H1 (cell line): ENCODE results near the gene CEL. TPM values are rescaled to one million over a fixed set of nuclear protein-coding genes. Genes with fewer than 3 reads are reported as not detected.

Experiments
- CTCF ChIA-PET: fragments of 300-600 bp; sonication (Branson Sonifier 250); formaldehyde crosslinking; loops from one replicate; lab custom pipeline; 2021; ENCODE audit not compliant: partially characterized antibody; lab: Charles Lee
- POLR2A ChIA-PET: fragments of 300-600 bp; sonication (Branson Sonifier 250); formaldehyde crosslinking; loops from one replicate; lab custom pipeline; 2021; ENCODE audit warnings: inconsistent platforms; ENCODE audit not compliant: partially characterized antibody; lab: Charles Lee
- DNase-seq, 2 experiments: peaks; one replicate each; pipeline versions ENCODE4 v3.0.0 to v3.0.0-alpha.2; 2010 to 2022; ENCODE audit warnings: low spot score in 2 of 2, low read depth in 1 of 2, mixed read lengths in 1 of 2
- FAIRE-seq: peaks from 2 replicates; lab custom pipeline; 2011; peaks lifted over from hg19 to GRCh38; lab: Jason Lieb, UNC
- H2AFZ ChIP-seq: 2 replicates; pipeline ENCODE4 v1.8.1; 2012; ENCODE audit warnings: low read length, inconsistent platforms
- H2AK5ac ChIP-seq: 2 replicates; pipeline ENCODE4 v1.6.1; 2013; ENCODE audit warnings: low read depth, low read length
- H2BK120ac ChIP-seq: replicated peaks from 2 replicates; pipeline ENCODE3; 2013; ENCODE audit warnings: low read depth, low read length, inconsistent platforms
- H2BK12ac ChIP-seq: 2 replicates; pipeline ENCODE4 v1.6.1; 2013; ENCODE audit warnings: low read depth, low read length
- H2BK15ac ChIP-seq: 2 replicates; pipeline ENCODE4 v1.6.1; 2013; ENCODE audit warnings: low read length
- H2BK20ac ChIP-seq: 2 replicates; pipeline ENCODE4 v1.6.1; 2013; ENCODE audit warnings: low read length
- H2BK5ac ChIP-seq: 2 replicates; pipeline ENCODE4 v1.6.1; 2013; ENCODE audit warnings: low read depth, low read length
- H3K14ac ChIP-seq: 2 replicates; pipeline ENCODE4 v1.6.1; 2013; ENCODE audit warnings: inconsistent platforms; ENCODE audit not compliant: insufficient read length
- H3K18ac ChIP-seq: 2 replicates; pipeline ENCODE4 v1.6.1; 2013; ENCODE audit warnings: low read length; ENCODE audit errors: extremely low read depth
- H3K23ac ChIP-seq: 2 replicates; pipeline ENCODE4 v1.6.1; 2013; ENCODE audit warnings: inconsistent platforms; ENCODE audit not compliant: insufficient read length
- H3K23me2 ChIP-seq: 2 replicates; pipeline ENCODE4 v1.6.1; 2013; ENCODE audit warnings: low read depth, low read length
- H3K27ac ChIP-seq: 2 replicates; pipeline ENCODE4 v1.6.1; 2011; ENCODE audit warnings: low read depth, low read length, inconsistent platforms
- H3K27me3 ChIP-seq, 4 experiments: replicated peaks in 1 of 4; 1 replicate in 1 of 4; 2 replicates in 3 of 4; pipeline versions ENCODE4 v1.6.1 to v1.8.1; 2011 to 2013; ENCODE audit warnings: low read length in 3 of 4, mild to moderate bottlenecking in 3 of 4, inconsistent platforms in 2 of 4, mixed read lengths in 2 of 4, moderate library complexity in 1 of 4; ENCODE audit not compliant: control insufficient read depth in 3 of 4, insufficient read depth in 3 of 4; ENCODE audit errors: extremely low read depth in 1 of 4
- H3K36me3 ChIP-seq, 4 experiments: 2 replicates each; pipeline versions ENCODE4 v1.6.1 to v1.8.1; 2011 to 2013; ENCODE audit warnings: mild to moderate bottlenecking in 4 of 4, low read length in 3 of 4, moderate library complexity in 2 of 4, control low read depth in 1 of 4, inconsistent platforms in 1 of 4; ENCODE audit not compliant: insufficient read depth in 4 of 4, control insufficient read depth in 2 of 4
- H3K4ac ChIP-seq: replicated peaks from 2 replicates; pipeline ENCODE3; 2013; ENCODE audit warnings: low read length, low read depth, mixed read lengths, inconsistent platforms; ENCODE audit not compliant: insufficient read length
- H3K4me1 ChIP-seq, 4 experiments: replicated peaks in 1 of 4; 1 replicate in 1 of 4; 2 replicates in 3 of 4; pipeline versions ENCODE4 v1.6.1 to v1.8.1; 2011 to 2013; ENCODE audit warnings: low read length in 3 of 4, inconsistent platforms in 2 of 4, mixed read lengths in 1 of 4; ENCODE audit not compliant: insufficient read depth in 4 of 4, control insufficient read depth in 3 of 4
- H3K4me2 ChIP-seq, 2 experiments: 2 replicates each; pipeline versions ENCODE4 v1.6.1 to v1.8.1; 2011 to 2013; ENCODE audit warnings: low read depth in 2 of 2, low read length in 2 of 2, control low read depth in 1 of 2, inconsistent platforms in 1 of 2, mild to moderate bottlenecking in 1 of 2; ENCODE audit not compliant: insufficient read depth in 1 of 2
- H3K4me3 ChIP-seq, 4 experiments: fragments of 200-600, 300-600 bp in 1 of 4; sonication (generic), shearing (Covaris generic), sonication (Bioruptor Twin) in 1 of 4; 2 replicates each; pipeline versions ENCODE4 v1.5.1 to v1.8.1; 2011 to 2016; ENCODE audit warnings: low read length in 4 of 4, low read depth in 3 of 4, control low read depth in 2 of 4, inconsistent platforms in 2 of 4, mild to moderate bottlenecking in 2 of 4, mixed read lengths in 1 of 4, moderate library complexity in 1 of 4; ENCODE audit not compliant: insufficient read depth in 2 of 4; ENCODE audit errors: extremely low read depth in 1 of 4
- H3K56ac ChIP-seq: replicated peaks from 2 replicates; pipeline ENCODE3; 2013; ENCODE audit warnings: low read depth, mild to moderate bottlenecking, mixed read lengths, low read length, inconsistent platforms; ENCODE audit not compliant: insufficient read length
- H3K79me1 ChIP-seq: 2 replicates; pipeline ENCODE4 v1.6.1; 2013; ENCODE audit warnings: low read depth, low read length, control low read depth
- H3K79me2 ChIP-seq, 2 experiments: 2 replicates each; pipeline versions ENCODE4 v1.6.1 to v1.8.1; 2012 to 2013; ENCODE audit warnings: low read length in 2 of 2, mild to moderate bottlenecking in 2 of 2, inconsistent platforms in 1 of 2; ENCODE audit not compliant: insufficient read depth in 2 of 2, control insufficient read depth in 1 of 2
- H3K9ac ChIP-seq, 4 experiments: replicated peaks in 1 of 4; 1 replicate in 1 of 4; 2 replicates in 3 of 4; pipeline versions ENCODE4 v1.6.1 to v1.8.1; 2011 to 2013; ENCODE audit warnings: low read depth in 3 of 4, low read length in 3 of 4, control low read depth in 2 of 4, mild to moderate bottlenecking in 2 of 4, moderate library complexity in 2 of 4, inconsistent platforms in 1 of 4; ENCODE audit errors: extremely low read depth in 1 of 4
- H3K9me3 ChIP-seq, 2 experiments: 2 replicates each; pipeline versions ENCODE4 v1.6.1 to v1.8.1; 2012 to 2013; ENCODE audit warnings: mild to moderate bottlenecking in 2 of 2, moderate library complexity in 2 of 2, control low read depth in 1 of 2, inconsistent platforms in 1 of 2, low read depth in 1 of 2, low read length in 1 of 2, mixed read lengths in 1 of 2; ENCODE audit not compliant: insufficient read depth in 2 of 2
- H4K20me1 ChIP-seq, 2 experiments: replicated peaks in 1 of 2; 2 replicates each; pipeline versions ENCODE3 to v1.8.1; 2011 to 2013; ENCODE audit warnings: inconsistent platforms in 2 of 2, low read length in 2 of 2, mild to moderate bottlenecking in 1 of 2; ENCODE audit not compliant: insufficient read depth in 2 of 2, control insufficient read depth in 1 of 2
- H4K5ac ChIP-seq: 2 replicates; pipeline ENCODE4 v1.6.1; 2013; ENCODE audit warnings: low read length, low read depth, mixed read lengths, inconsistent platforms; ENCODE audit not compliant: insufficient read length
- H4K8ac ChIP-seq: 2 replicates; pipeline ENCODE4 v1.8.0; 2013; ENCODE audit warnings: mild to moderate bottlenecking, moderate library complexity, low read length, inconsistent platforms; ENCODE audit not compliant: insufficient read depth; ENCODE audit errors: extremely low read depth
- H4K91ac ChIP-seq: replicated peaks from 2 replicates; pipeline ENCODE3; 2013; ENCODE audit warnings: low read length, mixed read lengths, inconsistent platforms; ENCODE audit not compliant: insufficient read length
- CBX5 ChIP-seq: fragments of 300-800, 300-1000 bp; sonication (generic); IDR thresholded peaks from 2 replicates; pipeline ENCODE4 v1.7.1; 2016; ENCODE audit warnings: antibody characterized with exemption, low read length, low read depth
- CEBPB ChIP-seq: IDR thresholded peaks from 2 replicates; pipeline ENCODE4 v1.6.1; 2012; ENCODE audit warnings: low read depth, low read length
- CHD2 ChIP-seq: IDR thresholded peaks from 2 replicates; pipeline ENCODE4 v1.6.1; 2012; ENCODE audit warnings: low read length, improper control_type of control experiment
- EGR1 ChIP-seq: IDR thresholded peaks from 2 replicates; pipeline ENCODE4 v1.6.1; 2011; ENCODE audit warnings: low read depth, low read length, borderline replicate concordance
- EP300 ChIP-seq, 2 experiments: IDR thresholded peaks; 1 replicate in 1 of 2; 2 replicates in 1 of 2; pipeline ENCODE4 v1.6.1; 2011 to 2012; ENCODE audit warnings: low read depth in 2 of 2, low read length in 2 of 2, mild to moderate bottlenecking in 2 of 2, borderline replicate concordance in 1 of 2, inconsistent platforms in 1 of 2, moderate library complexity in 1 of 2
- EZH2 ChIP-seq: fragments of 200-600 bp; sonication (generic); IDR thresholded peaks from 2 replicates; pipeline ENCODE4 v1.7.1; 2012; ENCODE audit warnings: low read depth, mild to moderate bottlenecking, moderate library complexity, low read length, inconsistent platforms; ENCODE audit not compliant: severe bottlenecking
- GTF2F1 ChIP-seq: IDR thresholded peaks from 2 replicates; pipeline ENCODE4 v1.6.1; 2012; ENCODE audit warnings: low read depth, low read length, improper control_type of control experiment, borderline replicate concordance
- KDM4A ChIP-seq: IDR thresholded peaks from one replicate; pipeline ENCODE4 v1.7.1; 2012; ENCODE audit warnings: low read depth, mild to moderate bottlenecking, moderate library complexity, low read length, inconsistent platforms; ENCODE audit not compliant: severe bottlenecking
- SIRT6 ChIP-seq: IDR thresholded peaks from one replicate; pipeline ENCODE4 v1.7.1; 2012; ENCODE audit warnings: low read length, inconsistent platforms
- SIX5 ChIP-seq: IDR thresholded peaks from 2 replicates; pipeline ENCODE4 v1.6.1; 2011; ENCODE audit warnings: mild to moderate bottlenecking, low read depth, low read length
- SP2 ChIP-seq: IDR thresholded peaks from 2 replicates; pipeline ENCODE4 v1.6.1; 2012; ENCODE audit warnings: mild to moderate bottlenecking, low read length, inconsistent platforms
- SP4 ChIP-seq: IDR thresholded peaks from 2 replicates; pipeline ENCODE4 v1.6.1; 2012; ENCODE audit warnings: low read length, inconsistent platforms
- TAF1 ChIP-seq: IDR thresholded peaks from 2 replicates; pipeline ENCODE4 v1.6.1; 2011; ENCODE audit warnings: mild to moderate bottlenecking, low read depth, low read length
- ZNF274 ChIP-seq: IDR thresholded peaks from 2 replicates; pipeline ENCODE4 v1.7.0; 2012; ENCODE audit warnings: low read length, borderline replicate concordance; ENCODE audit errors: extremely low read depth
- WGBS, 2 experiments: shearing (Covaris generic) in 1 of 2; methylation state at CpG; one replicate each; pipeline versions ENCODE4 v1.1.6 to v1.1.7; 2013 to 2015; ENCODE audit warnings: low lambda C conversion rate in 2 of 2, mixed read lengths in 2 of 2, inconsistent platforms in 1 of 2, low coverage in 1 of 2, missing lambda C conversion rate in 1 of 2; ENCODE audit not compliant: insufficient replicate concordance in 2 of 2, insufficient coverage in 1 of 2, insufficient read length in 1 of 2; ENCODE audit errors: extremely low coverage in 1 of 2, missing lambda C conversion rate in 1 of 2; 5-methylcytosine and 5-hydroxymethylcytosine counted together
- polyA plus RNA-seq, 7 experiments: library from polyadenylated mRNA; depleted of rRNA in 3 of 7; stranded (reverse) in 5 of 7; unstranded in 2 of 7; fragments of >200 nt in 5 of 7; fragments of 200-250 nt in 2 of 7; gene quantifications; 1 replicate in 5 of 7; 2 replicates in 1 of 7; 4 replicates in 1 of 7; pipeline versions ENCODE4 v1.2.1 to v1.2.3, GENCODE V29; 2011 to 2013; ENCODE audit warnings: missing spikeins in 2 of 7, mixed read lengths in 2 of 7
- total RNA-seq: library from RNA; stranded (reverse); fragmentation: NEBNext Ultra II Directional; extraction: Animal tissue kit (Norgen Biotek cat#: 25700); gene quantifications from 2 replicates; pipeline ENCODE4 v1.2.1, GENCODE V29; 2021
- TF ChIP-seq, protein P1 (sequence below): IDR thresholded peaks from 2 replicates; pipeline ENCODE4 v1.6.1; 2012; ENCODE audit warnings: inconsistent platforms

CEL gene
- total and polyA plus RNA-seq, 2 of the 8 experiments (the other 6 are each of a cell fraction or from before 2014, with no cell fraction given): 1.8 to 3.4 TPM

- H2BK120ac ChIP-seq: no peak overlapping the region
- H3K23ac ChIP-seq: no peak overlapping the region
- ChIA-PET CTCF (interaction anchor here (0.6 to 4.2 kb wide), 20 partner anchors 11 to 1785 kb away, joined by 3 to 21 read pairs (median 4); partner anchors contain the start of gene GTF3C5), POLR2A (interaction anchor here (0.6 to 1.6 kb wide), 4 partner anchors 11 to 412 kb away, joined by 3 to 4 read pairs (median 4); no protein-coding TSS in a partner anchor)
- no peak overlapping the region for H4K8ac ChIP-seq
- no peak overlapping the region for H3K4me3 ChIP-seq
- H3K36me3 ChIP-seq: peaks cover 14 to 49% (median 40%) of the 10 kb centered on the region in 4 experiments; a peak in 7 of 8 replicates
- DNase-seq (no peak), FAIRE-seq (no peak)
- H3K9me3 ChIP-seq: no peaks in the 10 kb centered on the region
- no peak overlapping the region for H3K56ac ChIP-seq
- 96% methylated on average over 13 of the region's 13 CpGs; no CpG with 5 or more reads in 1 of the 2 experiments for WGBS, 2 experiments
- H3K79me1 ChIP-seq: peaks cover 2% of the 10 kb centered on the region; the same call in 1 of the 2 replicates
- H2BK12ac ChIP-seq: no peak overlapping the region
- no peak overlapping the region for H3K9ac ChIP-seq
- H3K4me2 ChIP-seq: no peak overlapping the region
- H3K18ac ChIP-seq: no peak overlapping the region
- no peak overlapping the region for H2BK15ac ChIP-seq
- H2BK20ac ChIP-seq: no peak overlapping the region
- no peaks in the 10 kb centered on the region for H3K79me2 ChIP-seq
- peaks cover 0 to 15% of the 10 kb centered on the region in 2 experiments for H4K20me1 ChIP-seq
- no peak overlapping the region for H4K91ac ChIP-seq
- H3K27me3 ChIP-seq: no peaks in the 10 kb centered on the region
- no peaks in the 10 kb centered on the region for H3K4me1 ChIP-seq
- no peak overlapping the region for H2BK5ac ChIP-seq
- H2AK5ac ChIP-seq: no peak overlapping the region
- H3K4ac ChIP-seq: no peak overlapping the region
- H3K23me2 ChIP-seq: no peaks in the 10 kb centered on the region
- no peak overlapping the region for H3K14ac ChIP-seq
- no peak overlapping the region for H3K27ac ChIP-seq
- no peak overlapping the region for H4K5ac ChIP-seq
- no peak overlapping the region for H2AFZ ChIP-seq
- no peak for TF ChIP-seq EP300 (IDR thresholded peaks at IDR 0.05; ENCODE audit: borderline replicate concordance in 1 of 2, low read depth in 2 of 2, low read length in 2 of 2)
- TF ChIP-seq CBX5: no peak
- no peak for TF ChIP-seq CHD2
- no peak for TF ChIP-seq GTF2F1
- no peak for TF ChIP-seq ZNF274
- TF ChIP-seq SIX5: no peak
- no peak for TF ChIP-seq SP2
- TF ChIP-seq EZH2: no peak
- TF ChIP-seq EGR1: no peak
- no peak for TF ChIP-seq SIRT6
- no peak for TF ChIP-seq CEBPB
- TF ChIP-seq, protein P1, sequence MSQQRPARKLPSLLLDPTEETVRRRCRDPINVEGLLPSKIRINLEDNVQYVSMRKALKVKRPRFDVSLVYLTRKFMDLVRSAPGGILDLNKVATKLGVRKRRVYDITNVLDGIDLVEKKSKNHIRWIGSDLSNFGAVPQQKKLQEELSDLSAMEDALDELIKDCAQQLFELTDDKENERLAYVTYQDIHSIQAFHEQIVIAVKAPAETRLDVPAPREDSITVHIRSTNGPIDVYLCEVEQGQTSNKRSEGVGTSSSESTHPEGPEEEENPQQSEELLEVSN: no peak
- TF ChIP-seq KDM4A: no peak
- no peak for TF ChIP-seq TAF1
- TF ChIP-seq SP4: no peak
These were observed 12.7 kb upstream of the CEL start for GRCh38 chr9:133049043-133049442.
